Heart left ventricle (tissue), 13 donors: Measurements from ENCODE around the gene CCDC70.

Experiments used
- POLR2A ChIP-seq, 2 donors: fragments of 450-650 bp; IDR thresholded peaks; one replicate each; pipeline ENCODE4 v1.6.1; 2017; ENCODE audit warnings: antibody characterized with exemption in 2 of 2, mild to moderate bottlenecking in 2 of 2, moderate library complexity in 2 of 2
- TF ChIP-seq, protein P1 (sequence below), 12 donors: fragments of 200-600 bp; sonication (generic) in 4 of 12; IDR thresholded peaks; one replicate each; pipeline versions ENCODE4 v1.5.0 to v1.8.0; 2018 to 2022; ENCODE audit warnings: antibody characterized with exemption in 12 of 12, mild to moderate bottlenecking in 5 of 12
- donor health status: ischemic (EF 13 %, LVEDD 7.1; RV severe dilation, severe dysfunction).
- donor health status: DM: no; HTN: yes; CAD: no.
- donor health status: DM: no; HTN: no; CAD: no.
- donor health status: ischemic (EF 25% LVEDD 6.9; RV normal size, moderate dysfunction).
- donor health status: ischemic (EF 25% LVEDD 5.7; RV mildly dilated, moderate dysfunction).
- donor health status: ischemic (EF 35%, LVEDD 5.7; RV mildly dilated, moderate dysfunction).
- donor health status: nonischemic (EF 11% LVEDD 7.7; RV severe dilation, severe dysfunction).
- donor health status: DM: yes; HTN: yes; CAD: no.
- donor health status: PGD.
- donor health status: ischemic (EF 29% LVEDD 5.4; RV normal size, mild dysfunction).
- donor health status: nonischemic (EF 23%, LVEDD 6.1; RV moderate dilation, normal function).

DNA sequence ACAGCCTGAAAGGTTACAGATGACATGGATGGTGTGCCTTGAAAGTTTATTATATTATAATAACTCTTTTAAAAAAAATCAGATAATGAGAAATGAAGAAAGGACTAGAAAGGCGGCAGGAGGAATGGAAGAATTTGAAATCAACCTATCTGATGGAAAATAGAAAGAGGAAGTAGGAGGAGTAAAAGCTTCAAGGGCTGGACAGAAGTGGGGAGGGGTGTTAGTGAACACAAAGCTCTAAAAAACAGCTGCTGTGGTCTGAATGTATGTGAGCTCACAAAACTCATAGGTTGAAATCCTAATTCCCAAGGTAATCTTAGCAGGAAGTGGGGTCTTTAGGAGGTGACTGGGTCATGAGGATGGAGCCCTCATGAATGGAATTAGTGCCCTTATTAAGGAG, 19.5 kb downstream of the CCDC70 start:
- TF ChIP-seq, protein P1, sequence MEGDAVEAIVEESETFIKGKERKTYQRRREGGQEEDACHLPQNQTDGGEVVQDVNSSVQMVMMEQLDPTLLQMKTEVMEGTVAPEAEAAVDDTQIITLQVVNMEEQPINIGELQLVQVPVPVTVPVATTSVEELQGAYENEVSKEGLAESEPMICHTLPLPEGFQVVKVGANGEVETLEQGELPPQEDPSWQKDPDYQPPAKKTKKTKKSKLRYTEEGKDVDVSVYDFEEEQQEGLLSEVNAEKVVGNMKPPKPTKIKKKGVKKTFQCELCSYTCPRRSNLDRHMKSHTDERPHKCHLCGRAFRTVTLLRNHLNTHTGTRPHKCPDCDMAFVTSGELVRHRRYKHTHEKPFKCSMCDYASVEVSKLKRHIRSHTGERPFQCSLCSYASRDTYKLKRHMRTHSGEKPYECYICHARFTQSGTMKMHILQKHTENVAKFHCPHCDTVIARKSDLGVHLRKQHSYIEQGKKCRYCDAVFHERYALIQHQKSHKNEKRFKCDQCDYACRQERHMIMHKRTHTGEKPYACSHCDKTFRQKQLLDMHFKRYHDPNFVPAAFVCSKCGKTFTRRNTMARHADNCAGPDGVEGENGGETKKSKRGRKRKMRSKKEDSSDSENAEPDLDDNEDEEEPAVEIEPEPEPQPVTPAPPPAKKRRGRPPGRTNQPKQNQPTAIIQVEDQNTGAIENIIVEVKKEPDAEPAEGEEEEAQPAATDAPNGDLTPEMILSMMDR (IDR thresholded peaks at IDR 0.05), result no peak
- TF ChIP-seq POLR2A (IDR thresholded peaks at IDR 0.05), result no peak
